Neuronal stem cell (in vitro differentiated cells): ENCODE data around the gene SMIM14.
"Not testable (repeated sequence)": the region's sequence is repeated elsewhere in the genome, so short reads cannot be mapped to it uniquely, and the experiment has no call there.

Experiments used
- DNase-seq: peaks from one replicate; pipeline ENCODE4 v3.0.0-alpha.2; 2013; ENCODE audit warnings: low spot score
- H2AFZ ChIP-seq: one replicate; pipeline ENCODE4 v1.6.1; 2013; ENCODE audit warnings: mild to moderate bottlenecking, low read length, inconsistent platforms
- H2AK5ac ChIP-seq: 2 replicates; pipeline ENCODE4 v1.6.1; 2013; ENCODE audit warnings: low read depth, mild to moderate bottlenecking, inconsistent platforms, low read length, moderate library complexity, mixed read lengths
- H2BK120ac ChIP-seq: 2 replicates; pipeline ENCODE4 v1.6.1; 2013; ENCODE audit warnings: low read depth, mild to moderate bottlenecking, inconsistent platforms, low read length, moderate library complexity, mixed read lengths
- H2BK12ac ChIP-seq: one replicate; pipeline ENCODE4 v1.6.1; 2013; ENCODE audit warnings: low read length, inconsistent platforms
- H2BK15ac ChIP-seq: 2 replicates; pipeline ENCODE4 v1.6.1; 2013; ENCODE audit warnings: mild to moderate bottlenecking, low read length, inconsistent platforms, mixed read lengths
- H2BK5ac ChIP-seq: one replicate; pipeline ENCODE4 v1.6.1; 2013; ENCODE audit warnings: inconsistent platforms, mild to moderate bottlenecking, low read length, moderate library complexity
- H3K14ac ChIP-seq: one replicate; pipeline ENCODE4 v1.6.1; 2013; ENCODE audit warnings: low read length, inconsistent platforms
- H3K18ac ChIP-seq: 2 replicates; pipeline ENCODE4 v1.6.1; 2013; ENCODE audit warnings: low read length, inconsistent platforms
- H3K23ac ChIP-seq: 2 replicates; pipeline ENCODE4 v1.6.1; 2013; ENCODE audit warnings: low read depth, mild to moderate bottlenecking, mixed read lengths, low read length, inconsistent platforms; ENCODE audit not compliant: poor library complexity
- H3K27ac ChIP-seq: replicated peaks from 3 replicates; pipeline ENCODE4 v1.5.1; 2013; ENCODE audit warnings: low read length, inconsistent platforms
- H3K27me3 ChIP-seq, 3 experiments: 2 replicates each; pipeline ENCODE4 v1.6.1; 2013; ENCODE audit warnings: low read length in 3 of 3, mild to moderate bottlenecking in 2 of 3, inconsistent platforms in 1 of 3, low read depth in 1 of 3, mixed read lengths in 1 of 3, moderate library complexity in 1 of 3; ENCODE audit not compliant: control insufficient read depth in 3 of 3, insufficient read depth in 3 of 3
- H3K36me3 ChIP-seq, 2 donors: replicated peaks in 1 of 2; 2 replicates each; pipeline ENCODE4 v1.6.1; 2013; ENCODE audit warnings: low read length in 2 of 2; ENCODE audit not compliant: control insufficient read depth in 2 of 2, insufficient read depth in 2 of 2
- H3K4ac ChIP-seq: 2 replicates; pipeline ENCODE4 v1.6.1; 2013; ENCODE audit warnings: inconsistent platforms, mild to moderate bottlenecking, low read length, moderate library complexity
- H3K4me1 ChIP-seq, 2 donors: 1 replicate in 1 of 2; 2 replicates in 1 of 2; pipeline ENCODE4 v1.6.1; 2013; ENCODE audit warnings: low read length in 2 of 2, low read depth in 1 of 2; ENCODE audit not compliant: control insufficient read depth in 2 of 2, insufficient read depth in 1 of 2
- H3K4me2 ChIP-seq: one replicate; pipeline ENCODE4 v1.6.1; 2013; ENCODE audit warnings: mild to moderate bottlenecking, low read length, inconsistent platforms; ENCODE audit not compliant: insufficient read depth, poor library complexity, severe bottlenecking
- H3K4me3 ChIP-seq, 2 donors: 2 replicates each; pipeline ENCODE4 v1.5.1; 2013; ENCODE audit warnings: low read length in 2 of 2, mild to moderate bottlenecking in 2 of 2, inconsistent platforms in 1 of 2, moderate library complexity in 1 of 2
- H3K79me1 ChIP-seq: one replicate; pipeline ENCODE4 v1.6.1; 2013; ENCODE audit warnings: low read depth, mild to moderate bottlenecking, inconsistent platforms, low read length, moderate library complexity
- H3K9ac ChIP-seq: one replicate; pipeline ENCODE4 v1.6.1; 2013; ENCODE audit warnings: mild to moderate bottlenecking, low read depth, low read length, inconsistent platforms; ENCODE audit not compliant: poor library complexity
- H3K9me3 ChIP-seq, 2 donors: replicated peaks in 1 of 2; 2 replicates each; pipeline versions ENCODE3 to v1.6.1; 2013; ENCODE audit warnings: low read length in 2 of 2, mild to moderate bottlenecking in 2 of 2, inconsistent platforms in 1 of 2, low read depth in 1 of 2, mixed read lengths in 1 of 2, moderate library complexity in 1 of 2; ENCODE audit not compliant: control insufficient read depth in 2 of 2, insufficient read depth in 1 of 2
- H4K8ac ChIP-seq: one replicate; pipeline ENCODE4 v1.6.1; 2013; ENCODE audit warnings: low read depth, mild to moderate bottlenecking, inconsistent platforms, low read length, moderate library complexity
- H4K91ac ChIP-seq: one replicate; pipeline ENCODE4 v1.6.1; 2013; ENCODE audit warnings: low read length, low read depth, mild to moderate bottlenecking, inconsistent platforms; ENCODE audit not compliant: poor library complexity
- WGBS, 2 donors: extraction: QIAGEN DNeasy Blood & Tissue Kit; methylation state at CpG; one replicate each; pipeline ENCODE4 v1.1.7; 2013; ENCODE audit warnings: missing lambda C conversion rate in 2 of 2, mixed read lengths in 1 of 2; ENCODE audit not compliant: insufficient read length in 2 of 2, insufficient replicate concordance in 1 of 2; ENCODE audit errors: extremely low coverage in 2 of 2; 5-methylcytosine and 5-hydroxymethylcytosine counted together

Gene SMIM14

GRCh38 chr4:39616112-39616511 is 22.6 kb downstream of the SMIM14 start:
- not testable (repeated sequence) for H3K27me3 ChIP-seq, H2BK5ac ChIP-seq, H3K79me1 ChIP-seq, H3K27ac ChIP-seq, H3K14ac ChIP-seq, H3K4ac ChIP-seq, H2AFZ ChIP-seq, DNase-seq, H4K91ac ChIP-seq, H3K9ac ChIP-seq, H3K36me3 ChIP-seq, H2AK5ac ChIP-seq, H3K4me3 ChIP-seq, H3K4me1 ChIP-seq, H2BK12ac ChIP-seq, H4K8ac ChIP-seq, H2BK120ac ChIP-seq, H3K9me3 ChIP-seq, H2BK15ac ChIP-seq, H3K18ac ChIP-seq, H3K23ac ChIP-seq, H3K4me2 ChIP-seq
- no CpG with 5 or more reads among the region's 6 CpGs for WGBS, 2 donors

- Histone ChIP-seq H3K9me3 (no peaks in the 10 kb centered on the region), H3K27ac (no peak overlapping the region), H3K9ac (no peak overlapping the region), H3K4ac (no peak overlapping the region), H3K4me2 (no peak overlapping the region), H4K8ac (no peak overlapping the region), H3K27me3 (no peaks in the 10 kb centered on the region), H3K18ac (no peak overlapping the region), H3K23ac (no peak overlapping the region), H3K79me1 (no peaks in the 10 kb centered on the region), H2AK5ac (no peak overlapping the region), H2BK120ac (no peak overlapping the region), H3K4me3 (no peak overlapping the region), H2BK5ac (no peak overlapping the region), H3K36me3 (no peaks in the 10 kb centered on the region), H2AFZ (no peak overlapping the region), H3K4me1 (peaks cover under 1% of the 10 kb centered on the region in 2 donors), H3K14ac (no peak overlapping the region), H2BK12ac (no peak overlapping the region), H4K91ac (no peak overlapping the region), H2BK15ac (no peak overlapping the region)
- no CpG with 5 or more reads among the region's 3 CpGs for WGBS, 2 donors
- DNase-seq, result no peak
Observed at GRCh38 chr4:39614487-39615162, 24.0 kb downstream of the SMIM14 start.

GRCh38 chr4:39613093-39613656 is 25.5 kb downstream of the SMIM14 start:
- H3K23ac ChIP-seq, result no peak overlapping the region
- no peak overlapping the region for H3K18ac ChIP-seq
- H3K4me3 ChIP-seq, result no peak overlapping the region
- no peak for DNase-seq
- H3K79me1 ChIP-seq, result no peaks in the 10 kb centered on the region
- H2BK15ac ChIP-seq, result no peak overlapping the region
- peaks cover 2 to 4% of the 10 kb centered on the region in 2 donors for H3K4me1 ChIP-seq
- no peak overlapping the region for H4K91ac ChIP-seq
- H3K14ac ChIP-seq, result no peak overlapping the region
- no peak overlapping the region for H2AK5ac ChIP-seq
- WGBS, 2 donors, result no CpG with 5 or more reads among the region's 2 CpGs
- no peaks in the 10 kb centered on the region for H3K36me3 ChIP-seq
- H3K4ac ChIP-seq, result no peak overlapping the region
- no peak overlapping the region for H3K4me2 ChIP-seq
- no peak overlapping the region for H2BK120ac ChIP-seq
- H2BK12ac ChIP-seq, result no peak overlapping the region
- no peak overlapping the region for H2AFZ ChIP-seq
- no peak overlapping the region for H3K9ac ChIP-seq
- no peak overlapping the region for H2BK5ac ChIP-seq
- no peak overlapping the region for H4K8ac ChIP-seq
- no peaks in the 10 kb centered on the region for H3K9me3 ChIP-seq
- H3K27me3 ChIP-seq, result no peaks in the 10 kb centered on the region
- H3K27ac ChIP-seq, result no peak overlapping the region

- no peak overlapping the region for H4K8ac ChIP-seq
- no peak overlapping the region for H2BK120ac ChIP-seq
- H3K79me1 ChIP-seq, result no peaks in the 10 kb centered on the region
- no peak overlapping the region for H2BK12ac ChIP-seq
- H2BK15ac ChIP-seq, result no peak overlapping the region
- no peak overlapping the region for H3K4ac ChIP-seq
- H3K27ac ChIP-seq, result no peak overlapping the region
- no peak overlapping the region for H3K18ac ChIP-seq
- no peak overlapping the region for H3K4me2 ChIP-seq
- H3K23ac ChIP-seq, result no peak overlapping the region
- H4K91ac ChIP-seq, result no peak overlapping the region
- no peaks in the 10 kb centered on the region for H3K36me3 ChIP-seq
- H3K9ac ChIP-seq, result no peak overlapping the region
- H2BK5ac ChIP-seq, result no peak overlapping the region
- no peak overlapping the region for H2AFZ ChIP-seq
- WGBS, 2 donors, result no CpG with 5 or more reads among the region's 6 CpGs
- DNase-seq, result no peak
- no peak overlapping the region for H3K4me3 ChIP-seq
- no peaks in the 10 kb centered on the region for H3K27me3 ChIP-seq
- peaks cover 0 to 5% of the 10 kb centered on the region in 2 donors for H3K9me3 ChIP-seq
- H3K4me1 ChIP-seq, result peaks cover 2 to 4% of the 10 kb centered on the region in 2 donors
- no peak overlapping the region for H2AK5ac ChIP-seq
- H3K14ac ChIP-seq, result no peak overlapping the region
Observed at GRCh38 chr4:39609454-39609931, 29.2 kb downstream of the SMIM14 start.
